Measurements from ENCODE around the gene NFATC2. TPM values are rescaled to one million over a fixed set of nuclear protein-coding genes. Genes with fewer than 3 reads are reported as not detected.

NFATC2 gene
- total RNA-seq, 1 experiment from 2014 or later = 5.0 TPM

- no peaks in the 10 kb centered on the region for H4K20me1 ChIP-seq (ENCODE audit: insufficient read depth)
- H3K4me3 ChIP-seq (replicated peaks in 1 of 2; ENCODE audit: low read depth in 1 of 2, low read length in 2 of 2) = no peak overlapping the region
- CTCF ChIA-PET = interaction anchor here (1.8 kb wide), 1 partner anchor 52 kb away, joined by 7 read pairs; no protein-coding TSS in a partner anchor
- peaks cover 9 to 23% of the 10 kb centered on the region in 2 experiments; a peak in 3 of 4 replicates for H3K4me1 ChIP-seq (ENCODE audit: control insufficient read depth in 1 of 2, insufficient read depth in 2 of 2, low read length in 2 of 2)
- no peak overlapping the region for H3K9ac ChIP-seq (ENCODE audit: low read length)
- no peaks in the 10 kb centered on the region for H3K36me3 ChIP-seq (ENCODE audit: control insufficient read depth in 1 of 2, insufficient read depth in 2 of 2, low read length in 2 of 2)
- no peaks in the 10 kb centered on the region for H3K9me3 ChIP-seq (ENCODE audit: control insufficient read depth in 1 of 2, insufficient read depth in 1 of 2, low read depth in 1 of 2, low read length in 2 of 2)
- RAD21 ChIA-PET (ENCODE audit: low non-redundant PET in 1 of 2, low total read pairs in 2 of 2, uncharacterized antibody in 2 of 2, unreplicated experiment in 2 of 2) = no interaction called here
- no peaks in the 10 kb centered on the region for H3K9me2 ChIP-seq (ENCODE audit: insufficient read depth)
- peak overlapping the region; percentile 91; the same call in 1 of the 2 replicates for H3K4me2 ChIP-seq (ENCODE audit: low read length)
- TF ChIP-seq SP1 (IDR thresholded peaks at IDR 0.05; ENCODE audit: low read depth) (no peak), CBX3 (IDR thresholded peaks at IDR 0.05; ENCODE audit: low read depth) (no peak), JUND (IDR thresholded peaks at IDR 0.05) (no peak), CEBPB (IDR thresholded peaks at IDR 0.05; ENCODE audit: low read depth) (no peak), EGR1 (IDR thresholded peaks at IDR 0.05; ENCODE audit: low read depth) (no peak), FOSL1 (IDR thresholded peaks at IDR 0.05; ENCODE audit: low read depth) (no peak), CTCF (IDR thresholded peaks at IDR 0.05 in 2 of 3, conservative IDR thresholded peaks at IDR 0.05 in 1 of 3; ENCODE audit: borderline replicate concordance in 1 of 3, insufficient read depth in 1 of 3, low read depth in 2 of 3, low read length in 2 of 3) (no peak), ATF3 (IDR thresholded peaks at IDR 0.05) (no peak), RAD21 (IDR thresholded peaks at IDR 0.05; ENCODE audit: low read depth) (no peak), POLR2A (IDR thresholded peaks at IDR 0.05; ENCODE audit: borderline replicate concordance, extremely low read depth, insufficient read depth, insufficient read length) (no peak), REST (IDR thresholded peaks at IDR 0.05; ENCODE audit: low read depth) (no peak), MAX (IDR thresholded peaks at IDR 0.05) (no peak), SRF (IDR thresholded peaks at IDR 0.05; ENCODE audit: low read depth) (no peak)
- TF ChIP-seq, protein P1, sequence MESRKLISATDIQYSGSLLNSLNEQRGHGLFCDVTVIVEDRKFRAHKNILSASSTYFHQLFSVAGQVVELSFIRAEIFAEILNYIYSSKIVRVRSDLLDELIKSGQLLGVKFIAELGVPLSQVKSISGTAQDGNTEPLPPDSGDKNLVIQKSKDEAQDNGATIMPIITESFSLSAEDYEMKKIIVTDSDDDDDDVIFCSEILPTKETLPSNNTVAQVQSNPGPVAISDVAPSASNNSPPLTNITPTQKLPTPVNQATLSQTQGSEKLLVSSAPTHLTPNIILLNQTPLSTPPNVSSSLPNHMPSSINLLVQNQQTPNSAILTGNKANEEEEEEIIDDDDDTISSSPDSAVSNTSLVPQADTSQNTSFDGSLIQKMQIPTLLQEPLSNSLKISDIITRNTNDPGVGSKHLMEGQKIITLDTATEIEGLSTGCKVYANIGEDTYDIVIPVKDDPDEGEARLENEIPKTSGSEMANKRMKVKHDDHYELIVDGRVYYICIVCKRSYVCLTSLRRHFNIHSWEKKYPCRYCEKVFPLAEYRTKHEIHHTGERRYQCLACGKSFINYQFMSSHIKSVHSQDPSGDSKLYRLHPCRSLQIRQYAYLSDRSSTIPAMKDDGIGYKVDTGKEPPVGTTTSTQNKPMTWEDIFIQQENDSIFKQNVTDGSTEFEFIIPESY (IDR thresholded peaks at IDR 0.05; ENCODE audit: extremely low read depth, insufficient replicate concordance, low read length) = no peak
- ATAC-seq = no peak
- H3K79me2 ChIP-seq (ENCODE audit: insufficient read depth, low read length) = no peaks in the 10 kb centered on the region
- H3K27ac ChIP-seq (ENCODE audit: low read depth, low read length) = no peak overlapping the region
- peak overlapping the region; percentile 40 for H2AFZ ChIP-seq (ENCODE audit: low read depth, low read length, poor library complexity, severe bottlenecking)
- POLR2A ChIA-PET = interaction anchor here (0.7 to 1.5 kb wide), 2 partner anchors 20 to 1525 kb away, joined by 4 to 5 read pairs; no protein-coding TSS in a partner anchor
- intact Hi-C loops (cut with micrococcal nuclease) = loop anchor here (5.0 kb wide), 1 partner anchor 96 kb away; no protein-coding TSS in a partner anchor
- no peak for DNase-seq (ENCODE audit: low read depth, low spot score)
- peaks cover 17% of the 10 kb centered on the region; the same call in 1 of the 2 replicates for H3K27me3 ChIP-seq (ENCODE audit: insufficient read depth, low read length)
- BruUV-seq (replicated peaks) = no TSS peak
These were observed 886 bp upstream of the NFATC2 start for GRCh38 chr20:51543422-51543788.

Data from HCT116 (cell line).